A549 (cell line): Measurements from ENCODE around the gene CABP4.

Experiments used
- MYC ChIP-seq: IDR thresholded peaks from 2 replicates; pipeline ENCODE4 v1.6.1; 2012; ENCODE audit warnings: mild to moderate bottlenecking, inconsistent platforms, low read length, improper control_type of control experiment, borderline replicate concordance
- POLR2A ChIP-seq: IDR thresholded peaks from 2 replicates; pipeline ENCODE4 v1.6.1; 2012; ENCODE audit warnings: mild to moderate bottlenecking, low read length
- SMC3 ChIP-seq: fragments of >200 bp; sonication (Bioruptor Twin); formaldehyde crosslinking; IDR thresholded peaks from 3 replicates; pipeline ENCODE4 v1.6.1; 2018; ENCODE audit warnings: inconsistent platforms
- TF ChIP-seq, protein P1 (sequence below): fragments of >200 bp; sonication (Bioruptor Twin); formaldehyde crosslinking; IDR thresholded peaks from 3 replicates; pipeline ENCODE4 v1.5.1; 2016

DNA sequence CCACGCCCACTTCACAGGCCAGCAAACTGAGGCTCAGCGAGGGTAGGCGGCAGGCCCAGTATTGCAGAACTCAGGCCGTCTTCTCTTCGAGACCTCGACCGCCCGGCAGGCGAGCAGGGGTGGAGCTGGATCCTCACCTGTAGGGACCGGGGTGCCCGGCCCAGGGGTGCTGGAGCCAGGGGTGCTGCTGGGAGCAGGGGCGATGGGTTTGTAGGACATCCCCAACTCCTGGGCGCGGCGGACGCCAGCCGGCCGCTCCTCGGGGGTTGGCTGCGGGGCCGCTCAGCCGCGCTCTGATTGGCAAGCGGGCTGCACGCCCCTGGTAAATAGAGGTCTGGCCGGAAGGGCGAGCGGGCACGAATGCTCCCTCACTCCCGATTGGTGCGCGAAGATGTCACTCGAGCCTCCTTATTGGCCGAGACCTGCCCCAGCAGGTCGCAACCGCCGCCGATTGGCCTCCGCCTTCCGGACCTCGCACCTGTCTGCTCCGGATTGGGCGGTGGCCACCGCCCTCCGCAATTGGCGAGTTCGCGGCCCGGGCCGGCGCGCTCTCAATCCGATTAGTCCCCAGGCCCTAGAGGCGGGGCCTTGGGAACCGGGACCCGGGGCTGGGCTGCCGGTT, 52.8 kb downstream of the CABP4 start, which contains the start of gene CDK2AP2:
- TF ChIP-seq MYC (no peak), POLR2A (peak; percentile 68), SMC3 (no peak)
- TF ChIP-seq, protein P1, sequence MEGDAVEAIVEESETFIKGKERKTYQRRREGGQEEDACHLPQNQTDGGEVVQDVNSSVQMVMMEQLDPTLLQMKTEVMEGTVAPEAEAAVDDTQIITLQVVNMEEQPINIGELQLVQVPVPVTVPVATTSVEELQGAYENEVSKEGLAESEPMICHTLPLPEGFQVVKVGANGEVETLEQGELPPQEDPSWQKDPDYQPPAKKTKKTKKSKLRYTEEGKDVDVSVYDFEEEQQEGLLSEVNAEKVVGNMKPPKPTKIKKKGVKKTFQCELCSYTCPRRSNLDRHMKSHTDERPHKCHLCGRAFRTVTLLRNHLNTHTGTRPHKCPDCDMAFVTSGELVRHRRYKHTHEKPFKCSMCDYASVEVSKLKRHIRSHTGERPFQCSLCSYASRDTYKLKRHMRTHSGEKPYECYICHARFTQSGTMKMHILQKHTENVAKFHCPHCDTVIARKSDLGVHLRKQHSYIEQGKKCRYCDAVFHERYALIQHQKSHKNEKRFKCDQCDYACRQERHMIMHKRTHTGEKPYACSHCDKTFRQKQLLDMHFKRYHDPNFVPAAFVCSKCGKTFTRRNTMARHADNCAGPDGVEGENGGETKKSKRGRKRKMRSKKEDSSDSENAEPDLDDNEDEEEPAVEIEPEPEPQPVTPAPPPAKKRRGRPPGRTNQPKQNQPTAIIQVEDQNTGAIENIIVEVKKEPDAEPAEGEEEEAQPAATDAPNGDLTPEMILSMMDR = 0 out of 3 replicates have a peak, but pooled peaks have one; percentile 7
